Rectal smooth muscle tissue (tissue), 1 donor: ENCODE measurements around the gene VASP.

Source experiments
- H3K27ac ChIP-seq: one replicate; pipeline ENCODE4 v1.7.0; 2013; ENCODE audit warnings: low read depth, low read length, inconsistent platforms
- H3K27me3 ChIP-seq: one replicate; pipeline ENCODE4 v1.7.0; 2013; ENCODE audit warnings: low read length; ENCODE audit not compliant: control insufficient read depth, insufficient read depth
- H3K36me3 ChIP-seq: one replicate; pipeline ENCODE4 v1.7.0; 2013; ENCODE audit warnings: low read length; ENCODE audit not compliant: control insufficient read depth, insufficient read depth
- H3K4me1 ChIP-seq: one replicate; pipeline ENCODE4 v1.7.0; 2013; ENCODE audit warnings: low read length; ENCODE audit not compliant: control insufficient read depth, insufficient read depth
- H3K4me3 ChIP-seq: one replicate; pipeline ENCODE4 v1.7.0; 2013; ENCODE audit warnings: low read length
- H3K9ac ChIP-seq: one replicate; pipeline ENCODE4 v1.7.0; 2013; ENCODE audit warnings: low read length

Gene VASP

DNA sequence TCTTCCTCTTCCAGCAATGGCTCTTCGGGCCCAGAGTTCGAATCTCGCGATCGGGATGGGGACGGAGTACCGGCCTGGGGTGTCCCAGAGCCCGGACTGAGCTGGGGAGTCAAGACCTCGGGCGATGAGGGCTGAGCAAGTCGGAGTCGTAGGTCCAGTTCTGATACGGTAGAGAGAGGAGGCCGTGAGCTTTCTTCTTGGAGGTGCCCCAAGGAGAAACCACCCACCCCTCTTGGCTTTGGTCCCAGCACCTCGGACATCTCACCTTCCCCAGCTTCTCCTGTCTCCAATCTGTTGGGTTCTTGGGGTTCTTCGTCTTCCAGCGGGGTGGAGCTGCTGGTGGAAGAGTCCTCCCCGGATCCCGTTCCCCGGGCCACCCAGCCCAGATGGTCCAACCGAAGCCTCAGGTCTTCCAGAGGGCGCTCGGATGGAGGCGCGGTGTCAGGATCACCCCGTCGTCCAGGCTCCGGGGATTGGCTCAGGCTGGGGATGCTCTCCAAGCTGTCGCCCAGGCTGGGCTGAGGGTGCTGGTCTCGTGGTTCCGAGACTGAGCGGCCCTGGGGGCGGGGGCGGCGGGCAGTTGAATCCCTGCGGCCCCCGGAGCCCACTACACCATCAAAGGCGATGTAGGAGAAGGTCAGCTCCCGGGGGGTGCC lies 12.9 kb upstream of the VASP start:
- Histone ChIP-seq H3K27ac (no peak overlapping the region), H3K4me3 (no peak overlapping the region), H3K36me3 (no peaks in the 10 kb centered on the region), H3K9ac (no peak overlapping the region), H3K27me3 (peaks cover 4% of the 10 kb centered on the region), H3K4me1 (peaks cover 8% of the 10 kb centered on the region)

DNA sequence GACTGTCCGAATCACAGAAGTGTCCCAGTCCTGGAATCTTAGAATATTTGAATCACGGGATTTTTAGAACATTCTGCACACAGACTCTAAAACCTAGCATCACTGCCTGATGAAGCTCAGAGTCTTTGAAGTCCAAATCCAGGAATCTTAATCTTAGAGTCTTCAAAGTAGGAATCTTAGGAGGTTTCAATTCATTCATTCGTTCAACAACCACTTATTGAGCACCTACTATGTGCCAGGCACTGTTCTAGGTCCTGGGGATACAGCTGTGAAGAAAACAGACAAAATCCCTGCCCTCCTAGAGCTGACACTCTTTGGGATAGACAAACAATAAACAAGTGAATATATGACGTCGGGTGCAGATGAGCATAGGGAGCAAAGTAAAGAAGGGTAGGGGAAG lies 12.1 kb upstream of the VASP start:
- no peak overlapping the region for H3K4me3 ChIP-seq
- H3K27me3 ChIP-seq = peaks cover 4% of the 10 kb centered on the region
- peaks cover 8% of the 10 kb centered on the region for H3K4me1 ChIP-seq
- no peak overlapping the region for H3K9ac ChIP-seq
- H3K27ac ChIP-seq = no peak overlapping the region
- H3K36me3 ChIP-seq = no peaks in the 10 kb centered on the region

DNA sequence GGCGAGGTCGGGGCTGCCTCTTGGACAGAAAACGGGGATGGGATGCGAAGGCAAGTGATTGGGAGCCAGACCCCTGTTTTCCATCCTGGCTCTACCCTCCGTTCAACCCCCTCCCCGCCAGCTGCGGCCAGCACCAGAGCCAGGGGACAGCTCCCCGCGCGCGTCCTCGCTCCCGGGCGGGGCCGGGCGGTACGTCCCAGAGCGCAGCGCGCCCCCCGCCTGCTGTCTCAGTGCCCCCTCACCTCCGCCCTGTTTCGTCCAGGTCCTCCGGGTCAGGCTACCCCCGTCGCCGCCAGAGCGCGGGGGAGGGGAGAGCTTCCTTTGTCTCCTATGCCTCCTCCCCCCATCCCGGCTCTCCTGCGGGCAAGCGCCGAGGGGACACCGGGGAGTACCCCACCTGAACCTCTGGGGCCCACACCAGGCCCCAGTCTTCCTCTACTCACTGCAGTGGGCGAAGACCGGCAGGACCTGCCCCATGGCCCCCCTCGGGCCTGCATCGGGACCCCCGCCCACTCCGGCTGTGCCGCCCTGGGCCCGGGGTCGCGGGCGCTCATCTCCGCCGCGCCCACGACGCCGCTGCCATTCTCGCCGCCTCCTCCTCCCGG lies 10.8 kb upstream of the VASP start:
- Histone ChIP-seq H3K4me1 (peaks cover 8% of the 10 kb centered on the region), H3K36me3 (no peaks in the 10 kb centered on the region), H3K27me3 (peaks cover 4% of the 10 kb centered on the region), H3K9ac (no peak overlapping the region), H3K27ac (no peak overlapping the region), H3K4me3 (peak overlapping the region; percentile 59)

DNA sequence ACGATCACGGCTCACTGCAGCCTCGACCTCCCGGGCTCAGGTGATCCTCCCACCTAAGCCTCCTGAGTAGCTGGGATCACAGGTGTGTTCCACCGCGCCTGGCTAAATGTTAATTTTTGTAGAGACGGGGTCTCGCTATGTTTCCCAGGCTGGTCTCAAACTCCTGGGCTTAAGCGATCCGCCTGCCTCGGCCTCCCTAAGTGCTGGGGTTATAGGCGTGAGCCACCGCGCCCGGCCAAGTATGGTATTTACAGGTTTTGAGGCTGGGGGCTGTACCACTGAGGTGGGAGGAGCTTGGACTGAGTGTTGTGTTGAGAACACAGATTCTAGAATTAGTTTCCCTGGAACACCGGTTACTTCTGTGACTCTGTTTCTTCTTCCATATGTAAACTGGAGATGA lies 9.5 kb upstream of the VASP start:
- Histone ChIP-seq H3K27ac (no peak overlapping the region), H3K36me3 (no peaks in the 10 kb centered on the region), H3K4me1 (peaks cover 4% of the 10 kb centered on the region), H3K4me3 (peak overlapping the region; percentile 53), H3K27me3 (peaks cover 4% of the 10 kb centered on the region), H3K9ac (no peak overlapping the region)

DNA sequence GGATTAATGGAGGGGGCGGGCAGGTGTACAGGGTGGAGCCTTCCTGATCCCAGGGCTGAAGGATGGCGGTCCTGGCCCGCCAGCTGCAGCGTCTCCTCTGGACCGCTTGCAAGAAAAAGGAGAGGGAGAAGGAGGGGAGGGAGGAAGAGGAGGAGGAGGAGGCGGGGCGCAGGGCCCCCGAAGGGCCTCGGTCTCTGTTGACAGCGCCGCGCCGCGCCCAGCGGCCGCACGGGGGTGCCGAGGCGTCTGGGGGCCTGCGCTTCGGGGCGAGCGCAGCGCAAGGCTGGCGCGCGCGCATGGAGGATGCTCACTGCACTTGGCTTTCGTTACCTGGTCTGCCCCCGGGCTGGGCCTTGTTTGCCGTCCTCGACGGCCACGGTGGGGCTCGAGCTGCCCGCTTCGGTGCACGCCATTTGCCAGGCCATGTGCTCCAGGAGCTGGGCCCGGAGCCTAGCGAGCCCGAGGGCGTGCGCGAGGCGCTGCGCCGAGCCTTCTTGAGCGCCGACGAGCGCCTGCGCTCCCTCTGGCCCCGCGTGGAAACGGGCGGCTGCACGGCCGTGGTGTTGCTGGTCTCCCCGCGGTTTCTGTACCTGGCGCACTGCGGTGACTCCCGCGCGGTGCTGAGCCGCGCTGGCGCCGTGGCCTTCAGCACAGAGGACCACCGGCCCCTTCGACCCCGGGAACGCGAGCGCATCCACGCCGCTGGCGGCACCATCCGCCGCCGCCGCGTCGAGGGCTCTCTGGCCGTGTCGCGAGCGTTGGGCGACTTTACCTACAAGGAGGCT lies 8.7 kb upstream of the VASP start, which contains the start of gene PPM1N:
Gene PPM1N (plus strand): TSS at position 33 of the 785 bp plus-strand sequence. CDS start 30 bp downstream, at position 63.
- Histone ChIP-seq H3K9ac (no peak within 1 kb of the TSS), H3K36me3 (no peaks in the 10 kb centered on the region), H3K4me3 (peak within 1 kb of the TSS; percentile 59), H3K27me3 (peaks cover 4% of the 10 kb centered on the region), H3K4me1 (peaks cover 4% of the 10 kb centered on the region), H3K27ac (no peak within 1 kb of the TSS)

DNA sequence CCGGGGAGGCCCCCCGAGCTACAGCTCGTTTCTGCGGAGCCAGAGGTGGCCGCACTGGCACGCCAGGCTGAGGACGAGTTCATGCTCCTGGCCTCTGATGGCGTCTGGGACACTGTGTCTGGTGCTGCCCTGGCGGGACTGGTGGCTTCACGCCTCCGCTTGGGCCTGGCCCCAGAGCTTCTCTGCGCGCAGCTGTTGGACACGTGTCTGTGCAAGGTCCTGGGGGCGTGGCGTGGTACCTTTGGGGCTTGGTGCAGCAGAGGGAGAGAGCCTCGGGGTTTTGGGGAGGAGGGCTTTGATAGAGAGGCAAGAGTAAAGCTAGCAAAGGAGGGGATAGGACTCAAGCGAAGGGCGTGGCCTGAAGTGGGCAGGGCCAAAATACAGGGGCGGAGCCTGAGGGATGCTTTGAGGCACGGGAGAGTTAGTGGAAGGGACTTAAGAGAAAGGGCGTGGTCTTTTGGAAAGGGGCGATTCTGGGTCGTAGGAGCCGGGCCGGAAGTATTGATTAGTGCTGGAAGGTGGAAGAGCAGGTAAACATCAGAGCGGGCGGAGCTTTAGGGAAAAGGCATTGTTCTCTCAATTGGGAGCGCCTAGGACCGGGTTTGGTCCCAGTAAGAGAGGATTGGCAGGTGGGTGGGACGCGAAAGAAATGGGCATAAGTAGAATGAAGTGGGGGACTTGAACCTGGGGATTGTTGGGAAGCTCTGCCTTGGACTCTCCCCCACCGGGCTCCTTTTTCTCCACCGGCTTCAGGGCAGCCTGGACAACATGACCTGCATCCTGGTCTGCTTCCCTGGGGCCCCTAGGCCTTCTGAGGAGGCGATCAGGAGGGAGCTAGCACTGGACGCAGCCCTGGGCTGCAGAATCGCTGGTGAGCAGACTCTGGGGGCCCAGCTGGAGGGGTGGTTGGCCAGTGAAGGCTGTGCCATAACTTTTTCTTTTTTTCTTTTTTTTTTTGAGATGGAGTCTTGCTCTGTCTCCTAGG lies 7.8 kb upstream of the VASP start:
- Histone ChIP-seq H3K36me3 (no peaks in the 10 kb centered on the region), H3K4me1 (peaks cover 4% of the 10 kb centered on the region), H3K4me3 (no peak overlapping the region), H3K9ac (no peak overlapping the region), H3K27ac (no peak overlapping the region), H3K27me3 (peaks cover 4% of the 10 kb centered on the region)

DNA sequence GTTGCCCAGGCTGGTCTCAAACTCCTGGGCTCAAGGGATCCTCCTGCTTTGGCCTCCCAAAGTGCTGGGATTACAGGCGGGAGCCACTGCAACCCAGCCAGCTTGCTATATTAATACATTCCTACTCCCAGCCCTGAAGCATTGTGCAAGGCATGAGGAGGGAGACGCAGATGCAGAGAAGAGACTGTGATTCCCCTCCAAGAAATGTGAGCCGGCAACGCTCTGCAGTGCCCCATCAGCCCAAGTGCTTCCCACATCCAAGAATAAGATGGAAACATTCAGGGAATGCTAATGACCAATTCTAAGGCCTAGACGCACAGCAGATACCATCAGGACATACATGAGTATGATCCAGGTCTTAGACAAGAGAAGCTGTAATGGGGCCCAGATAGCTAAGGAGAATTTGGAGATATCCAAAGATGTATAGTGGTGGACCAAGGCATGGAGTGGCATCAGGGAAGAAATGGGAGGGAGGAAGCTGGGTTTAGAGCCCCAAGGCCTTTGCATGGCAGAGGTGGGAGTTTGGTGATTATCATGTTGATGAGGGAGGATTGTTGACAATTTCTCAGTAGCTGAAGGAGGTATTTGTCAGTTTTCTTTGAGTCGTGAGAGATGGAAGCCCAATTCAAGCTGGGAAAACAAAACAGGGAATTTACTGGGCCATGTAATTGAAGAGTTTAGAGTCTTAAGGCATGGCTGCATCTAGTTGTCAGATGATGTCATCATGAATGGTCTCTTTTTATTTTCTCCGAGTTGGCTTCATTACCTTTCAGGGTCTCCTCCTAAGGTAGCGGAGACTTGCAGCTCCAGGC lies 6.2 kb upstream of the VASP start:
- no peak overlapping the region for H3K9ac ChIP-seq
- H3K4me3 ChIP-seq = no peak overlapping the region
- no peak overlapping the region for H3K27ac ChIP-seq
- peaks cover 4% of the 10 kb centered on the region for H3K4me1 ChIP-seq
- H3K36me3 ChIP-seq = no peaks in the 10 kb centered on the region
- H3K27me3 ChIP-seq = peaks cover 4% of the 10 kb centered on the region

DNA sequence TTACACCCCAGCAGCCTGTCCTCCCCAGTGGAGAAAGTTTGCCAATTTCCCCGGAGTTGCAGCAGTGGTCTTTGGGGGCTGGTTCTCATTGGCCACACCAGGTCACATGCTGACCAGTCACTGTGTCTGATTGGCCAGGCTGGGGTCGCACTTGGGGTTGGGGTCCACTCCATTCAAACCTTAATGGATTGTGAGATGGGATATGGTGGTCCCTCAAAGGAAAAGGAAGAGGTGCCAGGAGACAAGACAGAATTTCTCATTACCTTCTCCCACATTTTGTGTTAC lies 5.6 kb upstream of the VASP start:
- no peak overlapping the region for H3K4me3 ChIP-seq
- H3K27ac ChIP-seq = no peak overlapping the region
- H3K9ac ChIP-seq = no peak overlapping the region
- peaks cover 4% of the 10 kb centered on the region for H3K27me3 ChIP-seq
- peaks cover 4% of the 10 kb centered on the region for H3K4me1 ChIP-seq
- H3K36me3 ChIP-seq = no peaks in the 10 kb centered on the region

DNA sequence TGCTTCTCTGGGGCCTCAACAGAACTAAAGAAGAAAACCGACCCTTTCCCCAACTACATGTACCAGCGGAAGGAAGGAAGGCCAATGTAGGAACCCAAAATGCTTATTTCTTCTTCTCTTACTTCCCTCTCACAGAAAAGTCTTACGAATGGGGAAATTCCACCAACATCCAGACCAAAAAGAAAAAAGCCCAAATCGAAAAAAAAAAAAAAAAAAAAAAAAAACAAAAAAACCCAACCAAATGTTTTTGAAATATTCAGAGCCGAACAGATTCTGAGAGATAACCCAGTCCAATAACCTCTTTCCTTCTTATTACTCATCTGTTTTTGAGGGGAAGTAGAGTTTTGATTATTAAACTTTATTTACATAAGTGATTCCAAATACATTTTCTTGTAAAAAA lies 5.2 kb upstream of the VASP start:
- H3K9ac ChIP-seq = no peak overlapping the region
- H3K27ac ChIP-seq = no peak overlapping the region
- no peak overlapping the region for H3K4me3 ChIP-seq
- no peaks in the 10 kb centered on the region for H3K36me3 ChIP-seq
- H3K4me1 ChIP-seq = peaks cover 3% of the 10 kb centered on the region
- peaks cover 4% of the 10 kb centered on the region for H3K27me3 ChIP-seq

DNA sequence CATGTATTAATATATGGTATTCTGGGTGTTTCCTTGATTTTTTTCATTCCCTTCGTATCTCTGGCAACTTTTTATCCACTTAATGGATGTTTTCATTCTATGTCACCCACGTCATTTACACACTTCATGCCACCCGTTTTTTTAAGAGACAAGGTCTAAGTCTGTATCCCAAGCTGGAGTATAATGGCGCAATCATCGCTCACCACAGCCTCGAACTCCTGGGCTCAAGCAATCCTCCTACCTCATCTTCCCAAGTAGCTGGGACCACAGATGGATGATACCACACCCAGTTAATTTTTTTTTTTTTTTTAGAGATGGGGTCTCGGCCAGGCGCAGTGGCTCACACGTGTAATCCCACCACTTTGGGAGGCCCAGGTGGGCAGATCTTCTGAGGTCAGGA lies 3.4 kb upstream of the VASP start:
- Histone ChIP-seq H3K27ac (no peak overlapping the region), H3K4me3 (no peak overlapping the region), H3K27me3 (no peaks in the 10 kb centered on the region), H3K9ac (no peak overlapping the region), H3K4me1 (no peaks in the 10 kb centered on the region), H3K36me3 (no peaks in the 10 kb centered on the region)

DNA sequence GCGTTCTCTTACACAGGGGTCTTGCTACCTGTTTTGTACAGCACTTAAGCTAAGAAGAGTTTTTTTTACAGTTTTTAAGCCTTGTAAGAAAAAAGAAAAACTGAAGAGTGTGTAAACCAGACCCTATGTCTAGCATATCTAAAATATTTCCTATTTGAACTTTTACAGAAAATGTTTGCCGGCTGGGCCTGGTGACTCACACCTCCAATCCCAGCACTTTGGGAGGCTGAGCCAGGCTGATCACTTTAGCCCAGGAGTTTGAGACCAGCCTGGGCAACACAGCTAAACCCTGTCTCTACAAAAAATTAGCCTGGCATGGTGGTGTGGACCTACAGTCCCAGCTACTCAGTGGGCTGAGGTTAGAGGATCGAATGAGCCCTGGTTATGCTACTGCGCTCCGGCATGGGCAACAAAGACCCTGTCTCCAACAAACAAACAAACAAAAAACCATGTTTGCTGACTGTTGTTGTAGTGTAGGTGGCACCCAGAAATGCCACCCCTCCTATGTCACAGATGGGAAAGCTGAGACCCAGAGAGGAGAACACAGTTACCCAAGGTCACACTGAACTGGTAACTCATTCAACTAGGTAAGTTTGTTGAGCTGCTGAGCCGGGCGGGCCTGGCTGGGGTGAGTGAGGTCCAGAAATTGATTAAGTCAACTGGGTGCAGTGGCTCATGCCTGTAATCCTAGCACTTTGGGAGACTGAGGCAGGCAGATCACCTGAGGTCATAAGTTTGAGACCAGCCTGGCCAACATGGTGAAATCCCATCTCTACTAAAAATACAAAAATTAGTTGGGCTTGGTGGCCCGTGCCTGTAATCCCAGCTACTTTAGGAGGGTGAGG lies 1.9 kb upstream of the VASP start:
- H3K9ac ChIP-seq = no peak overlapping the region

More for the DNA sequence above, 1.9 kb upstream of the VASP start:
- Histone ChIP-seq H3K27ac (no peak overlapping the region), H3K36me3 (no peaks in the 10 kb centered on the region), H3K4me3 (no peak overlapping the region), H3K27me3 (no peaks in the 10 kb centered on the region), H3K4me1 (peaks cover 3% of the 10 kb centered on the region)
